Measurements from ENCODE around the gene BACH2. TPM values are rescaled to one million over a fixed set of nuclear protein-coding genes. Genes with fewer than 3 reads are reported as not detected.

The BACH2 gene
- polyA plus RNA-seq, 1 donor from 2014 or later: 21.2 TPM

DNA sequence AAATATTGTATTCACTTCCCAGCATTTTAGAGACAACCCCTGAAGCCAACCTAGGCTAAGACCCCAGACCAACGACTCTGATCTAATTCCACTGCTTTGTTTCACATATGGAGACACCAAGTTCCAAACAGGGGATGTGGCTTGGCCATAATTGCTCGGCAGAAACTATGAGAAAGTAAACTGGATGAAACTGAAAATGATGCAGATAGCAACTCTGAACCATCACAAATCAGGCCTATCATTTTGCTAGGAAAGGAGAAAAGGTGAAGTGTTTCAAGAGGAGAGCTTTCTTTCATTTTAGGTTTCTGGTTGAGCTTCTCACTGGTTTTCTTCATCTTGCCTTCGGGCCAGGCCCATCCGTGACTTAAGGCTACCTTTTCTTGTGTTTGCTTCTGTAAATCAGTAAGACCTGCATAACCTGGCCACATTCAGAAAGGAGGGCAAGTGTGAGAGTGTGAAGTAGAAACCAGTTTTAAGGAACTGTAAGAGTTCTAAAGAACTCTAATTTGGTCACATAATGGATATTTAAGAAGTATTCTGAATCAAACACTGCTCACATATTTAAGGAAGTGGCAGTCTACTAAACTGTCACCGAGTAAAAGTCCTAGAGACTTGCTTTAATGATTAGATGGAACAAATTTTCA lies 105.8 kb downstream of the BACH2 start:
- no peaks in the 10 kb centered on the region for H3K27me3 Mint-ChIP-seq
- H3K36me3 Mint-ChIP-seq: peaks cover 3% of the 10 kb centered on the region
- peaks cover 0 to 2% (median 0%) of the 10 kb centered on the region in 3 donors for H3K9me3 Mint-ChIP-seq
- peaks cover 46 to 71% (median 66%) of the 10 kb centered on the region in 3 donors for H3K4me1 Mint-ChIP-seq
- peak overlapping the region; percentile 28 to 89 (median 50) for H3K4me3 Mint-ChIP-seq
- H3K27ac Mint-ChIP-seq: peak overlapping the region; percentile 77 to 86 (median 84)

- Mint-ChIP-seq H3K36me3 (peaks cover 3% of the 10 kb centered on the region), H3K27ac (peak overlapping the region; percentile 73 to 86 (median 77)), H3K27me3 (no peaks in the 10 kb centered on the region), H3K4me1 (peaks cover 43 to 68% (median 61%) of the 10 kb centered on the region in 3 donors), H3K9me3 (no peaks in the 10 kb centered on the region), H3K4me3 (peak overlapping the region in 1 of 4 donors; percentile 52)
Observed at GRCh38 chr6:90190131-90190530, 106.5 kb downstream of the BACH2 start.

DNA sequence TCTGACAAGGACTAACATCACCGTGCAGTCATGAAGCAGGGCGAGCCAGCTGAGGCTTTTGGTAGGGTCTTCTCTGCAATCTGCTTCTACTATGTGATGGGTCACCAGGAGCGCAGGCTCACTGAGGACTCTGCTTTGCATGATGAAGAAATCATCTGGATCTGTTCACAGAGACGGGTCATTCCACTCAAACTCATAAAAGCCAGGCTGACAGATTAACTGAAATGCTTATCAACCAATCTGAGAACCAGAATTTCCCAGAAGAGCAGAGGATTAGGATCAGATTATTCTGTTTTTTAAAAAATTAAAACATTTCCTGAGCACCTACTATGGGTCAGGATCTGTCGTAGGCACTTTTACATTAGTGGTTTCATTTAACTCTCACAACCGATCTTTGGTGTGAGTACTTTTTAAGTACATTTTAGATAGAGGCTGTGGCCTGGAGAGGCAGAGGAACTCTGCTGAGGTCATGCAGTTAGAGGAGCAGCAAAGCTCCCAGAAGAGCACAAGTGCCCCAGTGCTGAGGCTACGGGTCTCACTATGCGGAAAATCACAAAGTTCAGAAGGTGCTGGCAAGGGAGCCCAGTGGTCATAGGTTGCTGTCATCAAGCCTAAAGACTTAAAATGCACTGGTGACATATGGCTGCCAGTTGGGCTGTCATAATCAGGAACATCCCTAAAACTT lies 109.1 kb downstream of the BACH2 start:
- H3K27ac Mint-ChIP-seq: peak overlapping the region; percentile 95 to 99 (median 99)
- H3K36me3 Mint-ChIP-seq: peaks cover under 1% of the 10 kb centered on the region
- H3K9me3 Mint-ChIP-seq: no peaks in the 10 kb centered on the region
- peak overlapping the region; percentile 76 to 94 (median 90) for H3K4me3 Mint-ChIP-seq
- no peaks in the 10 kb centered on the region for H3K27me3 Mint-ChIP-seq
- peaks cover 52 to 71% (median 69%) of the 10 kb centered on the region in 3 donors for H3K4me1 Mint-ChIP-seq

DNA sequence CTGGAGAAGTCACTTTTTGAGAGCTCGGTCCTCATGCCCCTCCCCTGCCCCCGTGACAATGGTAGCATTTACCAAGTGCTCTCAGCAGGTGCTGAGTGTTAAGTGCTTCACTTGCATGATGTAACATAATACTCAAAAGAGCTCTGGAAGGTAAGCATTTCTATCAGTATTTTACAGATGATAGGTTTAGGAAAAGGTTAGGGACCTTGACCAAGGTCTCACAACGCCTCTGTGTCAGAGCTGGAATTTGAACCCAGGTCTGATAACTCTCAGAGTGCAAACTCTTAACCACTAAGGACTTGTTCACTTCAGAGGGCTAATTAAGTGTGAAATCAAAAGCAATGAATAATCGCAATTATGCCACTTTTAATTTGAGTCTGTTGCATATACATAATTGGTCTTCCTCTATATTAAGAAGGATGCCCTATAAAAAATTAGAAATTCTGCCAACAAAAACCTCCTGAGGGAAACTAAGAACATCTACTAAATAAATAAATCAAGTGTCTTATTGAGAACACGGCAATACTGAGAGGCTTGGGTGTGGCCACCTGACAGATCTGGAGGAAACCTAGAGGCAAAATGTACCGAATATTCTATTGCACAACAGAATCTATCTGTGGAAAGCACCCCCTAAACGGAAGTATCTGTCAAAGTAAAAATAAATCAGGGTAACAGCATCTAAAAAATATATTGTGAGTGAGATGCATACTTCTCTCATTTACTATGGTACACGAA lies 109.8 kb downstream of the BACH2 start:
- Mint-ChIP-seq H3K9me3 (no peaks in the 10 kb centered on the region), H3K27me3 (no peaks in the 10 kb centered on the region), H3K4me3 (peak overlapping the region; percentile 76 to 94 (median 90)), H3K27ac (peak overlapping the region; percentile 95 to 99 (median 99)), H3K36me3 (peaks cover 3% of the 10 kb centered on the region), H3K4me1 (peaks cover 51 to 68% (median 68%) of the 10 kb centered on the region in 3 donors)

GRCh38 chr6:90186026-90186425 lies 110.6 kb downstream of the BACH2 start:
- Mint-ChIP-seq H3K4me3 (peak overlapping the region; percentile 25 to 94 (median 90)), H3K9me3 (no peaks in the 10 kb centered on the region), H3K27me3 (no peaks in the 10 kb centered on the region), H3K27ac (peak overlapping the region; percentile 95 to 99 (median 99)), H3K36me3 (peaks cover 5% of the 10 kb centered on the region), H3K4me1 (peaks cover 47 to 65% (median 63%) of the 10 kb centered on the region in 3 donors)

DNA sequence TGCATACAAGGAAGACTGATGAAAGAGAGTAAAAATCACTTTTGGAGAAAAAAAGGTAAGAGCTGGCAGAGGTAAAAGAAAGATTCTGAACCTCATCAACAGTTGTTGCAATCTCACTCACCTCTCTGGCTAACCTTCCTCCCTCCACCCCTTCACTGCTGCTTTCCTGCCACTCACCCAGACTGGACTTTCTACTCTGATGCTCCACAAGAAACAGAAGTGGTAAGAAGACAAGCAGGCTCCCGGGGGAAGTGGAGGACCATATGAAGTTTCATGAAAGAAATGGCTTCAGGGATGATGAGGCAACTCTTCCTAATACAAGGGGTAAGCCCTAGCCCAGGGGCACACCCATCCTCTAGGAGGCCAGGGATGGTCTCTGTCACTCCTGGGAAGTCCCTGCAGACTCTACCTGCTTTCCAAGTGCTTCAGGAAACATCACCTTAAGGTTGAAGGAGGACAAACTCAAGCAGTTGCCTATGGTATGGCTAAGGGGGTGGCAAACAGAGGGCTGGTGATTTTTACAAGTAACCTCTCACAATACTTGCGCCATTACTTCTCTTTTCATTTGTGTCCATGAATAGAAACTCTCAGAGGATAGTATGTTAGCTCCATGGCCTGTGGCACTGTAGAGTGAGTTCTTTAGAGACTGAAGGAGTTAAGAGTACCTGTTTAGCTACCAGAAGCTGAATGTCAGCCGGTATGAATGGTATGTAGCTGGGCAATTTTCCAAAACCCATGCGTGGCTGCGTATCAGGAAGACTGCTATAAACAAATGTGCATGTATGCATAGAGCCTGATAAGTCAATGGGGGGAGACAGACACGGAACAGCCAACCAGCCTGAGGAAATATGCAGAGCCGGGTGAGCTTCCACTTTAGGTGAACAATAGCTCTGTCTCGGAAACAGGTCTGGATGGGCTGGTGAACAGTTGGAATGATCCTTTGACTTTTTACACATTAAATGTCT lies 112.0 kb downstream of the BACH2 start:
- peaks cover 6% of the 10 kb centered on the region for H3K36me3 Mint-ChIP-seq
- peak overlapping the region; percentile 81 to 90 (median 86) for H3K27ac Mint-ChIP-seq
- H3K9me3 Mint-ChIP-seq: no peaks in the 10 kb centered on the region
- H3K27me3 Mint-ChIP-seq: no peaks in the 10 kb centered on the region
- H3K4me3 Mint-ChIP-seq: peak overlapping the region; percentile 16 to 87 (median 71)
- H3K4me1 Mint-ChIP-seq: peaks cover 39 to 56% (median 51%) of the 10 kb centered on the region in 3 donors

DNA sequence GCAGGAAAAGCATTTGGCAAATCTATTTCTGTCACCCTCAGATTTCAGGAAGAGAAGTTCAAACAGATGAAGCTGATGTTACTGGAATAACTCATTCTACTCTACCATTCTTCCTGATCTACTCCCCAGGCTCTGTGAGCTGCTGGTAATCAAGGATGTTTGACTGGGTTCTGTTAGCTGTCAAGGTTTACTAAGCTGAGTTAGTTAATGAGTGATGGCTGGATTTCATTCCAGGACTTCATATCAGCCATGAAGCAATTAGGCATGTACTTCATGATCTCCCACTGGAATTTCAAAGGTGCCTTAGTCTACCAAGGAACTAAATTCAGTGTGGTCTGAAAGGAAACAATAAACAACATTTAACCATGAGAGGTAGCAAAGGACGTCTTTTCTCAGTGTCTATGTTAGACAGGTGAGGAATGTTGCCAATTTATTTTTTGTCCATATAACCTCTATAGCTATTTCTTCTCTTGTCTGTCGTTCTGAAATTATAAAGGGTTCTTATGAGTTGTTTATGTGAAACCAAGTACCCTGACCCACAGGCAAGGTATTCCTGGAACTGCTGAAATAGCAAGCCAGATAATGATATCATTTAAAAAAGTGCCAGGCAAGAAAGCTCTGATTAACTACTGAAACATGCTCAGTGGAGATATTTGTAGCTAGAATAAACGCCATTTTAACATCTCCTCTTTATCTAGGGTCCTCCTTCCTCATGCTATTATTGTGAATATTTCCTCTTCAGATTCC lies 112.9 kb downstream of the BACH2 start:
- Mint-ChIP-seq H3K27ac (peak overlapping the region; percentile 25 to 77 (median 61)), H3K4me3 (peak overlapping the region in 3 of 4 donors; percentile 31 to 85 (median 39)), H3K9me3 (no peaks in the 10 kb centered on the region), H3K36me3 (peaks cover 6% of the 10 kb centered on the region), H3K4me1 (peaks cover 44 to 59% (median 51%) of the 10 kb centered on the region in 3 donors), H3K27me3 (no peaks in the 10 kb centered on the region)

DNA sequence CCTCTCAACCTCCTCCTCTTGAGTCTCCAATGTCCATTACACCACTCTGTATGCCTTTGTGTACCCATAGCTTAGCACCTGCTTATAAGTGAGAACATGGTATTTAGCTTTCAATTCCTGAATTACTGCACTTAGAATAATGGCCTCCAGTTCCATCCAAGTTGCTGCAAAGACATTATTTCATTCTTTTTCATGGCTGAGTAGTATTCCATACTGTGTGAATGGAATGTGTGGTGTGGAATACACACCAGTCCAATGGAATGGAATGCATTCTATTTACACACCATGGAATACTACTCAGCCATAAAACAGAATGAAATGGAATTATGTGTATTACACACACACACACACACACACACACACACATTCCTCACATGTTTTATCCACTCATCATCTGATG lies 116.1 kb downstream of the BACH2 start:
- Mint-ChIP-seq H3K27ac (no peak overlapping the region), H3K36me3 (peaks cover 6% of the 10 kb centered on the region), H3K4me3 (no peak overlapping the region), H3K9me3 (no peaks in the 10 kb centered on the region), H3K27me3 (no peaks in the 10 kb centered on the region), H3K4me1 (peaks cover 53 to 67% (median 56%) of the 10 kb centered on the region in 3 donors)

DNA sequence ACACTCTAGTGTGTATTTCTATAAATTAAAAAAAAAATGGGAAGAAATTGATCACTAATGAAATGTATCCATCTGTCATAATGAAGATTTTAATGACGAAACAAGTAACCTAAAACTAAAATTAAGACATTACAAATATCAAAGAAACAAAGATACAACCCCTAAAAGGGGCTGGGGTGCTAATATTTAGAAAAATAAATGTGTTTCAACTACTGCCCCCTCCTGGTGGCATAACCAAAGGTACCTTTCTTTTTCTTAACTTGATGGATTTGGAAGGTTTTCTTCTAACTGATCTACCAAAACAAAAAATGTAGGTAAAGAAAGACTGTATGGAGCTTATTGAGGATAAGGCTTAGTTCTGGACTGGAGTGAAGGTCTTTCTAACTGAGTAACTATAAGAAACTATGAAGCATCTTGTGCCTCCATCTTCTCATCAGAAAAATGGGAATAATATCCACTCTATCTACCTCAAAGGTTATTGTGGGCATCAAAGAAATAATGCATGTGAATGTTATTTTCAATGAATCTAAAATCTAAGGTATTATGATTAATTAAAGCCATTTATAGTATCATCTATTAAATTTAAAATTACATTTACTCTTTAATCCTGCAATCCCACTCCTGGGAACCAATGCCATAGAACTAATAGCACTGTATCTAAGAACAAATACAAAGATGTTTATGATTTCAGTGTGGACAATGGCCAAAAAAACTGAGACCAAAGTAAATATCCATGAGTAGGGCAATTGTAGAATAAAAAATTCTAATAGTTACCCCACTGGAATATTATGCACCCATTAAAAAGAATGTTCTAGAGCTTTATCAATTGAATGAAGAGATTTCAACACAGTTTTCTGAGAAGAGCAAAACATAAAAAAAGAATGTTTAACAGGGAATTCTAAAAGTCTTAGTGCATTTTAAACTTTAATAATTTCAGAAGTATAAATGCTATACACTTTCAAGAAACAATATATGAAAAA lies 117.2 kb downstream of the BACH2 start:
- H3K9me3 Mint-ChIP-seq: no peaks in the 10 kb centered on the region
- H3K4me3 Mint-ChIP-seq: peak overlapping the region in 3 of 4 donors; percentile 24 to 87 (median 87)
- peak overlapping the region; percentile 54 to 76 (median 67) for H3K27ac Mint-ChIP-seq
- peaks cover 6% of the 10 kb centered on the region for H3K36me3 Mint-ChIP-seq
- H3K4me1 Mint-ChIP-seq: peaks cover 55 to 65% (median 56%) of the 10 kb centered on the region in 3 donors
- H3K27me3 Mint-ChIP-seq: no peaks in the 10 kb centered on the region

GRCh38 chr6:90178384-90178855 lies 118.2 kb downstream of the BACH2 start:
- Mint-ChIP-seq H3K4me3 (peak overlapping the region; percentile 39 to 87 (median 78)), H3K36me3 (peaks cover 6% of the 10 kb centered on the region), H3K27me3 (no peaks in the 10 kb centered on the region), H3K27ac (peak overlapping the region; percentile 67 to 93 (median 92)), H3K9me3 (no peaks in the 10 kb centered on the region), H3K4me1 (peaks cover 50 to 62% (median 50%) of the 10 kb centered on the region in 3 donors)

DNA sequence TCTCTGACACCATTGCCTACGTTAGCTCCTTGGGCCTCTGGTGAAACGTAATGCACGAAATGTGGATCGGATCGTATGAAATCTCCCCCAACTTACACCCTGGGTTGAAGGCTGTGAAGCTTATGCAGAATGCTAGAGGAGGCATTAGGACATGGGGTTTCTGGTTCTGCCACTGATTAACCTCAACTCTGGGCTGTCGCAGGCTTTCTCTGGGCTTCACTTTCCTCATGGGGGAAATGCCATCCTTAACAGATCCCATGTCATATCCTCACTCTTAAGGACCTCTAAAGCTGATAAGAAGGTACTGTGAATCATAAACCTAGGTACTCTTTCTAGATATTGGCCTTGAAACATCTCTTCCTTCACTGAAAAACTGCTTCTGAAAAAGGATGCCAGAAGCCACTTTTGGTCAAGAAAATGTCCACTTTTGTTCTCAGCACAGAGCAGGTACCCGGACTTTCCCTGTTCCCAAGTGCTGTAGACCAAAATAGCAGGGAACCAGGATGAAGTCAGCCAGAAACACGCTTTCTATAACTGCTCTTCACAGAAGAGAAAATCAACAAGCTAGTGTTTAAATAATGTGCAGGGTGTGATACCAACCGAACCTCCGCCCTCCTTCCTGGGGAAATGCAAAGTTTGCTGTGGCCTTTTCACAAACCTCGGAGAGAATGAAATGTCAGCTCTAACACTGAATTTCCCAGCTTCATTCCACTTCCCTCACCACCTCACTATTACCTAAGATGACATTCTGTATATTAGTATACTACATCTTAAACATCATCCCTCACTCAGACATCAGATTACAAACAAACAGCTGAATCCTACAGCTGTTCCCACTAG lies 118.9 kb downstream of the BACH2 start:
- Mint-ChIP-seq H3K36me3 (peaks cover 6% of the 10 kb centered on the region), H3K9me3 (no peaks in the 10 kb centered on the region), H3K27me3 (no peaks in the 10 kb centered on the region), H3K27ac (peak overlapping the region; percentile 67 to 93 (median 92)), H3K4me1 (peaks cover 47 to 60% (median 55%) of the 10 kb centered on the region in 3 donors), H3K4me3 (peak overlapping the region; percentile 39 to 87 (median 78))
